ENCODE results near the gene ASMT.
A peak's percentile ranks its signal among the peaks of the same experiment; 100 is the strongest.
"Not testable (repeated sequence)": the region's sequence is repeated elsewhere in the genome, so short reads cannot be mapped to it uniquely, and the experiment has no call there.

Gene ASMT

DNA sequence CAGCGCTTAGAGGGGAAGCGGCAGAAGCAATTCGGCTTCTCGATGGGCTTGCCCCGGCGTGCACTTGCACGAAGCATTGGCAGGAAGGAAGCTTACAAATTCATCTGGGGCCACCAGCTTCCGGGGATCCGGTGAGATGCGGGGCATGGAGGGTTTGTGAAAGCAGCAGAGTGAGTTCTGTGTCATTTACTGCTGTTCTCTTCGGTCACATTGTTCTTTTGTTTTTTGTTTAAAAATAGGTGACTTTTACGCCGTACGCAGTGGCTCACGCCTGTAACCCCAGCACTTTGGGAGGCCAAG lies 47.0 kb downstream of the ASMT start:
- no peak for TF ChIP-seq CTCF (conservative IDR thresholded peaks at IDR 0.05; ENCODE audit: control insufficient read depth, insufficient read depth, low read depth, low read length)
- DNase-seq (ENCODE audit: low read depth) = no peak
- H3K4me3 ChIP-seq (ENCODE audit: control insufficient read depth, low read depth, low read length) = no peak overlapping the region

- DNase-seq (ENCODE audit: low read depth) = no peak
- no peak overlapping the region for H3K4me3 ChIP-seq (ENCODE audit: control insufficient read depth, low read depth, low read length)
- no peak for TF ChIP-seq CTCF (conservative IDR thresholded peaks at IDR 0.05; ENCODE audit: control insufficient read depth, insufficient read depth, low read depth, low read length)
These were observed 52.7 kb downstream of the ASMT start for GRCh38 chrX:1667566-1667965.

GRCh38 chrX:1673337-1673736 lies 58.5 kb downstream of the ASMT start:
- peak; percentile 17 for DNase-seq (ENCODE audit: low read depth)
- no peak overlapping the region for H3K4me3 ChIP-seq (ENCODE audit: control insufficient read depth, low read depth, low read length)
- peak; percentile 53 for TF ChIP-seq CTCF (conservative IDR thresholded peaks at IDR 0.05; ENCODE audit: control insufficient read depth, insufficient read depth, low read depth, low read length)

DNA sequence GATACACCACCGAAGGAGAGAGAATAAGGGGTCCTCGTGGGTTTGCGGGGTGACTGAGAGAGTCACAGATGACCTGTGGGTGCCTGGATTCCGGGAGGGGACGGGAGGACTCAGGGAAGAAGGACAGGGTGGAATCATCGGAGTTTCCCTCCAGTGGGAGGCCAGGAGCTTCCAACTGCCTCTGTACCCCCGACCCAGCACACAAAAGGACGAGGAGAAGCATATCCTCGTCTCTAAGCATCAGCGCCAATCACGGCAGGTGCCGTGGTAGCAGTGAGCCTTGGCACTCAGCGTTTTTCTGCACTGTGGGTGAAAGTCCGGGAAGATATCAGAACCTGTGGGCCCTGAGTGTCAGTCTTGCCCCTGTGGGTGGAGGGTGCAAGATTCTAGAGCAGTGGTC lies 62.0 kb downstream of the ASMT start:
- no peak for DNase-seq (ENCODE audit: low read depth)
- no peak for TF ChIP-seq CTCF (conservative IDR thresholded peaks at IDR 0.05; ENCODE audit: control insufficient read depth, insufficient read depth, low read depth, low read length)
- no peak overlapping the region for H3K4me3 ChIP-seq (ENCODE audit: control insufficient read depth, low read depth, low read length)

DNA sequence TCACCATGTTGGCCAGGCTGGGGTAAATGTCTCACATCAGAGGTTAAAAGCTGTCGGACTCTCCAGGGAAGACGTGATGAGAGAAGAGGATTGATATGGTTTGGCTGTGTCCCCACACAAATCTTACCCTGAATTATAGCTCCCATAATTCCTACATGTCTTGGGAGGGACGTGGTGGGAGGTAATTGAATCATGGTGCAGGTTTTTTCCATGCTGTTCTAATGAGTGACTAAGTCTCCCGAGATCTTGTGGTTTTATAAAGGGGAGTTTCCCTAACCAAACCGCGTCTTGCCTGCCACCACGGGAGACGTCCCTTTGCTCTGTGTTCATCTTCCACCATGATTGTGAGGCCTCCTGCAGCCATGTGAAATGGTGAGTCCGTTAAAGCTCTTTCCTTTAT lies 64.4 kb downstream of the ASMT start:
- TF ChIP-seq CTCF (conservative IDR thresholded peaks at IDR 0.05; ENCODE audit: control insufficient read depth, insufficient read depth, low read depth, low read length) = no peak
- peak; percentile 22 for DNase-seq (ENCODE audit: low read depth)
- H3K4me3 ChIP-seq (ENCODE audit: control insufficient read depth, low read depth, low read length) = no peak overlapping the region

GRCh38 chrX:1681439-1681838 lies 66.6 kb downstream of the ASMT start:
- TF ChIP-seq CTCF (conservative IDR thresholded peaks at IDR 0.05; ENCODE audit: control insufficient read depth, insufficient read depth, low read depth, low read length) = no peak
- H3K4me3 ChIP-seq (ENCODE audit: control insufficient read depth, low read depth, low read length) = no peak overlapping the region
- DNase-seq (ENCODE audit: low read depth) = no peak

GRCh38 chrX:1681856-1682255 lies 67.0 kb downstream of the ASMT start:
- not testable (repeated sequence) for H3K4me3 ChIP-seq (ENCODE audit: control insufficient read depth, low read depth, low read length); DNase-seq (ENCODE audit: low read depth)

GRCh38 chrX:1682501-1682900 lies 67.6 kb downstream of the ASMT start:
- not testable (repeated sequence) for H3K4me3 ChIP-seq (ENCODE audit: control insufficient read depth, low read depth, low read length); DNase-seq (ENCODE audit: low read depth)

GRCh38 chrX:1684883-1685282 lies 70.0 kb downstream of the ASMT start:
- not testable (repeated sequence) for DNase-seq (ENCODE audit: low read depth); H3K4me3 ChIP-seq (ENCODE audit: control insufficient read depth, low read depth, low read length)

DNA sequence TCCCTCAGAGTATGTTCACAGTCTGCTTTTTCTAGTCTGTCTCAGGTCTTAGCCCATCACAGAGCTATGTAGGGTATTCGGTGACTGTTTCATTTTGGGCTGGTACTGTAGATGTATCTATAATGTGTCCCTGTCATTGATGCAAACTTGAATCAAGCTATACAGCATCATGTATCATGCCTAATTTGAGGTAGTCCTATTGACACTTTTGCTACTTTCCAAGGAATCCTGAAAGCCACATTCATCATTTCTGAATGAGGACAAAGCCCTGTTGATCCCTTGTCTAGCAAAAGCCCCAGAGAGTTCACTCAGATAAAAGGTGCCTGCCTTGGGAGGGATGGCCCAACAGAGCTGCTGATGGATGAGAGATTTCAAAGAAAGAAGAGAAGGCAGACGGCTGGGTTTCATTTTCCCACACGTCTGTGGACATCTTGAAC lies 70.6 kb downstream of the ASMT start:
- DNase-seq (ENCODE audit: low read depth); H3K4me3 ChIP-seq (ENCODE audit: control insufficient read depth, low read depth, low read length): not testable (repeated sequence)

All from fibroblast of mammary gland (primary cell).